GM19035 (cell line): ENCODE data around the gene NPW.

Experiments
- ATAC-seq: cut with Tn5 transposase; IDR thresholded peaks from one replicate; pipeline ENCODE4 v1.9.1; 2021; ENCODE audit not compliant: unreplicated experiment

Gene NPW

DNA sequence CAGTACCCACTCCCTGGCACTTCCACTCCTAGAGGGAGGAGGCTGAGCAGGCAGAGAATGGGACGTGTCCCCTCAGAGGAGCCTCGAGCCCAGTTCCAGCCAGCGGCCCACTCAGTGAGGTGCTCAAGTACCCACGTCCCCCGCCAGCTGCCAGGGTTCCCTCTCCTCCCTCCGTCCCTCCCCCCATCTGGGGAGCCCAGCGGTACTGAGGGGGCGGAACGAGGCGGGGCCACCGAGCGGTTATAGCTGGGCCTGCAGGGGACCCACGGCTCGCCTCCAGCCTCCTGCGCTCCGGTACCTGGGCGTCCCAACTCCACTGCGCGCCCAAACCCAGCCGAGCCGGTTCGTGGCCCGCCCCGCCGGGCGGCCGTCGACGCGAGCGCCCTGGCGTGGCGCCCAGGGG, at the start of gene NPW:
Gene NPW (plus strand): TSS at position 268 of the 403 bp plus-strand sequence.
- ATAC-seq, result no peak

DNA sequence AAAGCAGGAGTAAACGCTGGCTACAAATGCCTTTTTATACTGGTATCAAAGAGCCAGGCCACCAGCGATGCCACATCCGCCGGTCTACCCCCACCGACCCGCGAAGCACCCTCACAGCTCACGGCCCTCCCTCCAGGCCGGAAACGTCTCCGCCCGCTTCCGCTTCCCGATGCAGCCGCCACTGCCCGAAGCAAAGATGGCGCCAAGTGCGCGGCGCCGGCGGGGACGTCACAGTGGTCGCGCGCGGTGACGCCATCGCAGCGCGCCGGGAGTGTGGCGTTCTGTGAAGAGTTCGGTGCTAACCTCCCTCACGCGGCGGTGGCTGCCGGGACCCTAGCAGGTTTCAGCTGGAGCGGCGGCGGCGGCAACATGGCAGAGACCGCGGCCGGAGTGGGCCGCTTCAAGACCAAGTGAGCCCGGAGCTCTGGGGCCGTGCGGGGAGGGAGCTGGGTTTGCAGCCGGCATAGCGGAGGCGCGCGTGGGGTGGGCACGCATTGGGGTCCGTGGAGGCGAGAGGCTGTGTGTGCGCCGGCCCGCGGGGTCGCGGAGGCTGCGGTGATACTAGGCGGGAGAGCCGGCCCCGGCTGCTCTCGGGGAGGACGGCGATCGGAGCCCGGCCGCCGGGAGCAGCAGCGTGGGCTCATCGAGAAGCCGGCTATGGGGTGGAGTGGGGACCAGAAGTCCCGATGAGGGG, 47.6 kb upstream of the NPW start, which contains the start of gene TBL3:
Gene TBL3 (plus strand): TSS at position 258 of the 694 bp plus-strand sequence. CDS start 112 bp downstream, at position 370.
- peak; percentile 72 for ATAC-seq

- peak; percentile 12 for ATAC-seq
These were observed 47.1 kb upstream of the NPW start for GRCh38 chr16:1972490-1972877.

DNA sequence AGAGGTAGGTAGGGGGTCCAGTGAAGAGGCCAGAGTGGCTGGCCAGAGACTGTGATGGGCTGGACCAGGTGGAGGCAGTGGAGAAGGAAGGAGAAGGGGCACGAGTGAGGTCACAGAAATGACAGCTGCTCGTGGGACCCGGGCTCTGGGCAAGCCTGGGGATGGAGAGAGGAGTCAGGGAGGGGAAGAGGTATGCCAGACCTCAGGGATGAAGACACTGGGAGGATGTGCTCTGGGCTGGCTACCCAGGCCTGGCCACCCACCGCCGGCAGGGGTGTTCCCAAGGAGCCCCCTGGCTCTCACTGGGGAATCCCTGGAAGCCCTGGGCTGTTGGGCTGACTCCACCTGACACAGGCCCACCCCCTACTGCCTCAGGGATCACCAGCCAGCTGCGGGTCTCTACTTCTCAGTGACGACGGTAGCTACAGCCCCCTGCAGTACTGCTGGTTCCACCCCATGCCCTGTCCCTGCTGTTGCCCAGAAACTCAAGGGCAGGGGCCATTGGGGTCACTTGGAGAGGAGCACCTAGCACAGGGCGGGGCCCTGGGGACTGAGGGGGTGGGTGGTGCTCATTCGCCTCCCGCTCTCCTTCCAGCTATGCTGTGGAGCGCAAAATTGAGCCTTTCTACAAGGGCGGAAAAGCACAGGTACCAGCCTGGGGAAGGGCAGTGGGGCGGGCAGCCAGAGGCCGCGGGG, 46.0 kb upstream of the NPW start:
- no peak for ATAC-seq

- ATAC-seq, result no peak
These were observed 45.2 kb upstream of the NPW start for GRCh38 chr16:1974157-1975070.

DNA sequence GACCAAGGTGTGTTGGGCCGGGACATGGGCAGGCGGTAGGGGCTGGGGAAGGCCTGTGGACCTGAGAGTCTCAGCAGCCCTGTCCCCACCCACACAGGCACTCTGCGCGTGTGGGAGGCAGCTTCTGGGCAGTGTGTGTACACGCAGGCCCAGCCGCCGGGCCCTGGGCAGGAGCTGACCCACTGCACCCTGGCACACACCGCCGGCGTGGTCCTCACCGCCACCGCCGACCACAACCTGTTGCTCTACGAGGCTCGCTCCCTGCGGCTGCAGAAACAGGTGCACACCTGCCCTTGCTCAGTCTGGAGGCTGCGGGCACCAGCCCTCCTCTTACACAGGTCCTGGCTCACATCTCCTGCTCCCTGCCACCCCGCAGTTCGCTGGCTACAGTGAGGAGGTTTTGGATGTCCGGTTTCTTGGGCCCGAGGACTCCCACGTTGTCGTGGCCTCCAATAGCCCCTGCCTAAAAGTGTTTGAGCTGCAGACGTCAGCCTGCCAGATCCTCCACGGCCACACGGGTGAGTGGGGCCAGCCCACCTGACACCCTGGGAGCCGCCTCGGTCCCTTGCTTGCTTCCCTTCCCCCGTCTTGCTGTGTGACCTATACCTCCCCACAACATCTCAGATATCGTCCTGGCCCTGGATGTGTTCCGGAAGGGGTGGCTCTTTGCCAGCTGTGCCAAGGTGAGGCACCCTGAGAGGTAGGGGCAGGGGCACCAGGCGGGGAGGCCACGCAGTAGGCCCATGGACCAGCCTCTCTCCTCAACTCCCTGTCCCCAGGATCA, 44.0 kb upstream of the NPW start:
- no peak for ATAC-seq

- no peak for ATAC-seq
These were observed 43.4 kb upstream of the NPW start for GRCh38 chr16:1976216-1976520.

DNA sequence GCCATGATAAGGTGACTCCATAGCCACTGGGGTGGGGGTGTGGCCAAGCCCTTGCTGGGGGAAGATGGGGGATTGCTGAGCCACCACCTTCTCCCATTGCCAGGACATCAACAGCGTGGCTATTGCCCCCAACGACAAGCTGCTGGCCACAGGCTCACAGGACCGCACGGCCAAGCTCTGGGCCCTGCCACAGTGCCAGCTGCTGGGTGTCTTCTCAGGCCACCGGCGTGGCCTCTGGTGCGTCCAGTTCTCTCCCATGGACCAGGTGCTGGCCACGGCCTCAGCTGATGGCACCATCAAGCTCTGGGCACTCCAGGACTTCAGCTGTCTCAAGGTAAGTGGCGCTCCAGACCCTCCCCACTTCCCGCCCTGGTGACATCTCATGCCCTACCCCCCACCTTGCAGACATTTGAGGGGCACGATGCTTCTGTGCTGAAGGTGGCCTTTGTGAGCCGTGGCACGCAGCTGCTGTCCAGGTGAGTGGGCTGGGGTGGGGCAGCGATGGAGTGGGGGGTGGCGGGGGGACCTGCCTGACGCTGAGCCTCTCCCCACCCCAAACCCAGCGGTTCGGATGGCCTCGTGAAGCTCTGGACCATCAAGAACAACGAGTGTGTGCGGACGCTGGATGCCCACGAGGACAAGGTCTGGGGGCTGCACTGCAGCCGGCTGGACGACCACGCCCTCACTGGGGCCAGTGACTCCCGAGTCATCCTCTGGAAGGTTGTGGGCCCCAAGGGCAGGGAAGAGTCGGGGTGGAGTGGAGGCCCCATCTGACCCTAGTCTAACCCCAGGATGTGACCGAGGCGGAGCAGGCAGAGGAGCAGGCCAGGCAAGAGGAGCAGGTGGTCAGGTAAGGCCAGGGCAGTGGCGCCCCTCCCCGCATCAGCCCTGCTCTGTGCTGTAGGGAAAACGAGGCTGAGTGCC, 42.4 kb upstream of the NPW start:
- no peak for ATAC-seq

GRCh38 chr16:1977875-1978268, 41.7 kb upstream of the NPW start:
- no peak for ATAC-seq

DNA sequence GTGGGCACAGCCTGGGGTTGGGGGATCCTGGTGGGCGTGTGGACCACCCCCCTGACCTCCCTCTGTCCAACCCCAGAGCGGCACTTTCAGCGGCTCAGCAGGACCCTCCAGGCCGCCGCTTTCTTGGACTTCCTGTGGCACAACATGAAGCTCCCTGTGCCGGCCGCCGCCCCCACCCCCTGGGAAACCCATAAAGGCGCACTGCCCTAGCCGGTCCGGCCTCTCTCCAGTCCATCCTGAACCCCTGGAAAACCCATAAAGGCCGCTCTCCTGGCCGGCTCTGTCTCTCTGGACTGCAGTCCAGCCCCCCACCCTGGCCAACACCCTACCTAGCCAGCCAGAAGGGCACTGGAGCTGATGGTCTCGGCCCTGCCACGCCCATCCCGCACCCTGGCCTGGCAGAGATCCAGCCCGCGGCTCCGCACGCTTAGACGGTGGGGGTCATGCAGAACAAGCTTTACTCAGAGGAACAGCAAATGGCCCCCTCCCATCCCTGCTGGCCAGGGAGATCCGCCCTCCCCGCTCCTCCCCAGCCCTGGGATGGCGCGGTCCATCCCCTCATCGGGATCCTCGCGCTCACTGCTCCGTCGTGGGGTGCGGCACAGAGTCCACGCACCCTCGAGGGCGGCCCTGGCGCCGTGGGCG, 41.0 kb upstream of the NPW start:
- no peak for ATAC-seq

GRCh38 chr16:1979271-1980029, 40.1 kb upstream of the NPW start:
- ATAC-seq, result no peak

GRCh38 chr16:1980030-1980769, 39.4 kb upstream of the NPW start:
- no peak for ATAC-seq

- ATAC-seq, result no peak
These were observed 38.9 kb upstream of the NPW start for GRCh38 chr16:1980770-1981087.

GRCh38 chr16:1981398-1981836, 38.2 kb upstream of the NPW start, which contains the start of gene NOXO1:
NOXO1 (minus strand) TSS chr16:1981469; CDS start chr16:1981179, 290 bp downstream.
- ATAC-seq, result no peak

- ATAC-seq, result no peak
These were observed 37.6 kb upstream of the NPW start for GRCh38 chr16:1982013-1982433.

DNA sequence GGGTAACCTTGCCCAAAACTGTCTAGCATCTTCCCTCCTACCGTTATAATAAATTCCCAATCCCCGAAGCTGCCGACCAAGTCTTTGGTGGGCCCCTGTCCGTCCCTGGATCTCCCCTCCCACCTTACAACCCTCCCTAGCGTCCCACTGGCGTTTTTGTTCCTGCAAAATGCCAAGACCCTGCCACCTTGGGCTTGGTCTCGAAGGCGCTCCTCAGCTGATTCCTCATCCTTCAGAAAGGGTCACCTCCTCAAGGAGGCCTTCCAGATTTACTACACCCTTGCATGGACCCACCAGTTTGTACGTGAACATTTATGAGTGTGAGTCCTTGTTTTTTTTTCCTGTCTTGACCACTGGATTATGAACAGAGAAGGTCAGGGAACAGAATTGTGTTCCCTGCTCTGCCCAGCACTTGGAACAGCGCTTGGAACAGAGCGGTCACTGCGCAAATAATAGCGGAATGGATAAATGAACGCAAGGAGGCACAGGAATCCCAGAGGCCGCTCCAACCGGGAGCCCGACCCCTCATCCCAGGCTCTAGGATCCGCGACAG, 36.5 kb upstream of the NPW start:
- no peak for ATAC-seq

DNA sequence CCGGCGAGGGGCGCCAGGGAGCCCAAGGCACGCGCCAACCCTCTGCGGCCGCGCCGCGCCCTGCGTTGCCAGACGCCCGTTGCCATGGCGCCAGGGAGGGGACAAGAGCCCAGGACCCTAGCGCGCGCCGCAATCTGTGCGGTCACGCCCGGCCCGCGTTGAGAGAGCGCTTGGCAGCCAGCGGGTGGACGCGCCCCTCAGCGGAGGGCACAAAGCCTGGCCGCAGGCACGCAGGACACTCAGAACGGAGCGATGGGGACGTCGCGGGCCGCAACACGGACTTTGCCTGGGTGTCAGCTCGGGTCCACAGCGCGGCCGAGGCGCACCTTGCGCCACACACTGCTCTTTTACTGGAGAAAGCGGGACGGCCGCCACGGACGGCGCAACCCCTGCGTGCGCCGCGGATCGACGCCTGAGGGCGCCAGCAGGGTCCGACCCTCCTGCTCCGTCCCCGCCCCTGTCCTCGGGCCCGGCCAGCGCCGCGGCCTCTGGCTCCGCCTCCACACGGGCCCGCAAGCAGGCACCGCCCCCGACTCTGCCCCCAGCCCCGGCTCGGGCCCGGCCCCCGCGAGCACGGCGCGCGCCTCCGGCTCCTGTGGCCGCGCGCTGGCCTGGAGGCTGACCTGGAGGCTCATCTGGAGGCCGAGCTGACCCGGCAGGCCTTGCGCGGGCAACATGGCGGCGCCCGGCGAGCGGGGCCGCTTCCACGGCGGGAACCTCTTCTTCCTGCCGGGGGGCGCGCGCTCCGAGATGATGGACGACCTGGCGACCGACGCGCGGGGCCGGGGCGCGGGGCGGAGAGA, 35.8 kb upstream of the NPW start, which contains the start of gene GFER:
Gene GFER (plus strand): TSS at position 650 of the 803 bp plus-strand sequence. CDS start 26 bp downstream, at position 676.
- ATAC-seq, result peak; percentile 86
